ENCODE data around the gene AKR1D1. TPM values are rescaled to one million over a fixed set of nuclear protein-coding genes. Genes with fewer than 3 reads are reported as not detected.

AKR1D1 gene
- polyA plus RNA-seq, 2 of the 4 experiments (the other 2 are of a cell fraction) = 0.06 TPM; not detected in 1

DNA sequence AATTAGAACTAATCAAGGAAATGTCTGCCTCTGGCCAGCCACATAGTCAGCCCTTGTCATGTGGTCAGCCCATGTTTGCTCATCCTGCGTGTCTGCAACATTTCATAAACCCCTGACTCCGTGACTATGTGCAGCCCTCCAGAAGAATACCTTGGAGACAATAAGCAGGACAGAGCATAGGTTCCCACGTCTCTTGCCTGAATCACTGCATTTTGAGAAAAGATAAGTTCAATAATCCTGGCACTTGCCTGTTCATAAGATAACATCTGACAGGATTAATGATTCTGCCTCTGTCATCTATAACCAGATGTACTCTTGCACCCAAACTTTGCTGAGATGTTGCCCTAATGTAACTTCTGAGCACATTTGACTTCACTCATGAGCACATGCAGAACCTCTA is 78.4 kb downstream of the AKR1D1 start (continued):
- TF ChIP-seq, protein P1, sequence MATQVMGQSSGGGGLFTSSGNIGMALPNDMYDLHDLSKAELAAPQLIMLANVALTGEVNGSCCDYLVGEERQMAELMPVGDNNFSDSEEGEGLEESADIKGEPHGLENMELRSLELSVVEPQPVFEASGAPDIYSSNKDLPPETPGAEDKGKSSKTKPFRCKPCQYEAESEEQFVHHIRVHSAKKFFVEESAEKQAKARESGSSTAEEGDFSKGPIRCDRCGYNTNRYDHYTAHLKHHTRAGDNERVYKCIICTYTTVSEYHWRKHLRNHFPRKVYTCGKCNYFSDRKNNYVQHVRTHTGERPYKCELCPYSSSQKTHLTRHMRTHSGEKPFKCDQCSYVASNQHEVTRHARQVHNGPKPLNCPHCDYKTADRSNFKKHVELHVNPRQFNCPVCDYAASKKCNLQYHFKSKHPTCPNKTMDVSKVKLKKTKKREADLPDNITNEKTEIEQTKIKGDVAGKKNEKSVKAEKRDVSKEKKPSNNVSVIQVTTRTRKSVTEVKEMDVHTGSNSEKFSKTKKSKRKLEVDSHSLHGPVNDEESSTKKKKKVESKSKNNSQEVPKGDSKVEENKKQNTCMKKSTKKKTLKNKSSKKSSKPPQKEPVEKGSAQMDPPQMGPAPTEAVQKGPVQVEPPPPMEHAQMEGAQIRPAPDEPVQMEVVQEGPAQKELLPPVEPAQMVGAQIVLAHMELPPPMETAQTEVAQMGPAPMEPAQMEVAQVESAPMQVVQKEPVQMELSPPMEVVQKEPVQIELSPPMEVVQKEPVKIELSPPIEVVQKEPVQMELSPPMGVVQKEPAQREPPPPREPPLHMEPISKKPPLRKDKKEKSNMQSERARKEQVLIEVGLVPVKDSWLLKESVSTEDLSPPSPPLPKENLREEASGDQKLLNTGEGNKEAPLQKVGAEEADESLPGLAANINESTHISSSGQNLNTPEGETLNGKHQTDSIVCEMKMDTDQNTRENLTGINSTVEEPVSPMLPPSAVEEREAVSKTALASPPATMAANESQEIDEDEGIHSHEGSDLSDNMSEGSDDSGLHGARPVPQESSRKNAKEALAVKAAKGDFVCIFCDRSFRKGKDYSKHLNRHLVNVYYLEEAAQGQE (IDR thresholded peaks at IDR 0.05) = no peak

DNA sequence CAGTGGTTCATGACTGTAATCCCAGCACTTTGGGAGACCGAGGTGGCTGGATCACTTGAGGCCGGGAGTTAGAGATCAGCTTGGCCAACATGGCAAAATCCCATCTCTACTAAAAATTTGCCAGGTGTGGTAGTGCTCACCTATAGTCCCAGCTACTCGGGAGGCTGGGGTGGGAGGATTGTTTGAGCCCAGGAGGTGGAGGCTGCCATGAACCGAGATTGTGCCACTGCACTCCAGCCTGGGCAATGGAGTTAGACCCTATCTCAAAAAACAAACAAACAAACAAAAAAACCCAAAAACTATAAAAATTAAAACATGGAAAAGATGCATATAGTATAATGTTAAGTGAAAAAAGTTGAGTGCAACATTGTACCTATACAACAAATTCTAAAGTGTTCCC is 81.4 kb downstream of the AKR1D1 start:
- no peaks in the 10 kb centered on the region for H3K9me3 ChIP-seq
- DNase-seq (ENCODE audit: low read depth in 1 of 2, low spot score in 1 of 2) = no peak
- whole genome bisulfite sequencing (ENCODE audit: missing lambda C conversion rate) = 59% methylated on average over 4 of the region's 4 CpGs
- no peak overlapping the region for H3K27ac ChIP-seq
- ChIA-PET POLR2A (no interaction called here), CTCF (no interaction called here)
- H3K4me1 ChIP-seq = no peaks in the 10 kb centered on the region
- no peak overlapping the region for H3K4me2 ChIP-seq
- ATAC-seq = no peak
- TF ChIP-seq FOSL2 (IDR thresholded peaks at IDR 0.05) = no peak
- TF ChIP-seq FOSL2 (CRISPR knock-in tag; IDR thresholded peaks at IDR 0.05) = no peak
- no peak for TF ChIP-seq ZNF302 (CRISPR knock-in tag; IDR thresholded peaks at IDR 0.05)
- no peak for TF ChIP-seq HEYL (CRISPR knock-in tag; IDR thresholded peaks at IDR 0.05)
- no peak for TF ChIP-seq CHD2 (IDR thresholded peaks at IDR 0.05; ENCODE audit: low read length, partially characterized antibody)
- TF ChIP-seq HOXA7 (CRISPR knock-in tag; IDR thresholded peaks at IDR 0.05) = no peak
- TF ChIP-seq, protein P2, sequence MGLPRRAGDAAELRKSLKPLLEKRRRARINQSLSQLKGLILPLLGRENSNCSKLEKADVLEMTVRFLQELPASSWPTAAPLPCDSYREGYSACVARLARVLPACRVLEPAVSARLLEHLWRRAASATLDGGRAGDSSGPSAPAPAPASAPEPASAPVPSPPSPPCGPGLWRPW (IDR thresholded peaks at IDR 0.05) = no peak
- no peak for TF ChIP-seq RCOR1 (IDR thresholded peaks at IDR 0.05; ENCODE audit: low read depth, low read length)
- TF ChIP-seq MAFK (IDR thresholded peaks at IDR 0.05; ENCODE audit: partially characterized antibody) = no peak
- TF ChIP-seq EP300 (IDR thresholded peaks at IDR 0.05) = no peak
- no peak for TF ChIP-seq FOSB (CRISPR knock-in tag; IDR thresholded peaks at IDR 0.05)
- TF ChIP-seq, protein P1 (IDR thresholded peaks at IDR 0.05) = no peak
- no peak for TF ChIP-seq KDM1A (IDR thresholded peaks at IDR 0.05; ENCODE audit: low read depth)
- TF ChIP-seq, protein P3, sequence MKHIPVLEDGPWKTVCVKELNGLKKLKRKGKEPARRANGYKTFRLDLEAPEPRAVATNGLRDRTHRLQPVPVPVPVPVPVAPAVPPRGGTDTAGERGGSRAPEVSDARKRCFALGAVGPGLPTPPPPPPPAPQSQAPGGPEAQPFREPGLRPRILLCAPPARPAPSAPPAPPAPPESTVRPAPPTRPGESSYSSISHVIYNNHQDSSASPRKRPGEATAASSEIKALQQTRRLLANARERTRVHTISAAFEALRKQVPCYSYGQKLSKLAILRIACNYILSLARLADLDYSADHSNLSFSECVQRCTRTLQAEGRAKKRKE (CRISPR knock-in tag; IDR thresholded peaks at IDR 0.05; ENCODE audit: low read depth) = no peak
- no peak for TF ChIP-seq GATA3 (IDR thresholded peaks at IDR 0.05; ENCODE audit: borderline replicate concordance)
- no peak for TF ChIP-seq HOXB5 (CRISPR knock-in tag; IDR thresholded peaks at IDR 0.05)
- TF ChIP-seq NR3C1 (IDR thresholded peaks at IDR 0.05) = no peak
- no peak for TF ChIP-seq MYC (IDR thresholded peaks at IDR 0.05; ENCODE audit: borderline replicate concordance, low read length)
- TF ChIP-seq BHLHE40 (IDR thresholded peaks at IDR 0.05; ENCODE audit: low read depth, low read length) = no peak
- no peak for TF ChIP-seq ZFP36 (IDR thresholded peaks at IDR 0.05; ENCODE audit: borderline replicate concordance, partially characterized antibody)
- H3K4me3 ChIP-seq = no peak overlapping the region
- no peak for FAIRE-seq
